ENCODE results near the gene NCKAP5. TPM values are rescaled to one million over a fixed set of nuclear protein-coding genes. Genes with fewer than 3 reads are reported as not detected.

NCKAP5 gene
- total RNA-seq, 2 experiments from 2014 or later = not detected

DNA sequence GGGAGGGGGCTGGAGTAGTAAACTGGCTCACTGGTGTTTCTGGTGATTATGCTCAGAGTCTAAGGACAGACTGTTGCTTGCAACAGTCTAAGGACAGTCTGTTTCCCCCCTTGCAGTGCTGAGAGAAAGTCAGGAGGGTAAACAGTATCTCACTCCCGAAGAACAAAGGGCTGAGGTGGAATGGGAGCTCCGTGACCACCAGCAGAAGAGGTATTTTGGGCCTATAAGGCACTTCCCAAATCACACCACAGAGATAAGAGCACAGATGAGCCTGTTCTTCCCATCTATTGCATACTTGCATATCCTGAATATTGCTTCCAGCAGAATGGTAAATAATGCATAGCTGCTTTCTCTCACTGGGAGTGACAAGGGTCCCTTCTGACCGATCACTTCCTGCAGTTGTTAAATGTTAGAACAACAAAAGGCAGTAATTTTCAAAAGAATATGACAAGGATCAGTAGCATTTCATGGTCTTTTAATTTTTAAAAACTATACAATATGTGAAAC lies 737.9 kb downstream of the NCKAP5 start:
- ATAC-seq = no peak

GRCh38 chr2:132825601-132826000 lies 742.7 kb downstream of the NCKAP5 start:
- H3K36me3 Mint-ChIP-seq (ENCODE audit: low read depth) = no peaks in the 10 kb centered on the region
- intact Hi-C loops (cut with micrococcal nuclease) = no loop called here
- no peak overlapping the region for H3K27ac Mint-ChIP-seq
- DNase-seq = no peak
- TF ChIP-seq, protein P1, sequence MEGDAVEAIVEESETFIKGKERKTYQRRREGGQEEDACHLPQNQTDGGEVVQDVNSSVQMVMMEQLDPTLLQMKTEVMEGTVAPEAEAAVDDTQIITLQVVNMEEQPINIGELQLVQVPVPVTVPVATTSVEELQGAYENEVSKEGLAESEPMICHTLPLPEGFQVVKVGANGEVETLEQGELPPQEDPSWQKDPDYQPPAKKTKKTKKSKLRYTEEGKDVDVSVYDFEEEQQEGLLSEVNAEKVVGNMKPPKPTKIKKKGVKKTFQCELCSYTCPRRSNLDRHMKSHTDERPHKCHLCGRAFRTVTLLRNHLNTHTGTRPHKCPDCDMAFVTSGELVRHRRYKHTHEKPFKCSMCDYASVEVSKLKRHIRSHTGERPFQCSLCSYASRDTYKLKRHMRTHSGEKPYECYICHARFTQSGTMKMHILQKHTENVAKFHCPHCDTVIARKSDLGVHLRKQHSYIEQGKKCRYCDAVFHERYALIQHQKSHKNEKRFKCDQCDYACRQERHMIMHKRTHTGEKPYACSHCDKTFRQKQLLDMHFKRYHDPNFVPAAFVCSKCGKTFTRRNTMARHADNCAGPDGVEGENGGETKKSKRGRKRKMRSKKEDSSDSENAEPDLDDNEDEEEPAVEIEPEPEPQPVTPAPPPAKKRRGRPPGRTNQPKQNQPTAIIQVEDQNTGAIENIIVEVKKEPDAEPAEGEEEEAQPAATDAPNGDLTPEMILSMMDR (IDR thresholded peaks at IDR 0.05) = no peak
- H3K4me3 Mint-ChIP-seq = no peak overlapping the region
- POLR2A ChIA-PET = no interaction called here
- no peaks in the 10 kb centered on the region for H3K27me3 Mint-ChIP-seq
- CTCF ChIA-PET = no interaction called here
- no peaks in the 10 kb centered on the region for H3K4me1 Mint-ChIP-seq (ENCODE audit: low read depth)
- no peaks in the 10 kb centered on the region for H3K9me3 Mint-ChIP-seq
- ATAC-seq = no peak

More for the DNA sequence above, 737.9 kb downstream of the NCKAP5 start:
- TF ChIP-seq, protein P1 (IDR thresholded peaks at IDR 0.05) = no peak
- H3K27ac Mint-ChIP-seq = no peak overlapping the region
- POLR2A ChIA-PET = no interaction called here
- no peaks in the 10 kb centered on the region for H3K4me1 Mint-ChIP-seq (ENCODE audit: low read depth)
- H3K27me3 Mint-ChIP-seq = no peaks in the 10 kb centered on the region
- H3K9me3 Mint-ChIP-seq = peaks cover 3% of the 10 kb centered on the region
- no peak for DNase-seq
- no peak overlapping the region for H3K4me3 Mint-ChIP-seq
- intact Hi-C loops (cut with micrococcal nuclease) = no loop called here
- H3K36me3 Mint-ChIP-seq (ENCODE audit: low read depth) = no peaks in the 10 kb centered on the region
- CTCF ChIA-PET = no interaction called here

GRCh38 chr2:132824716-132825115 lies 743.5 kb downstream of the NCKAP5 start:
- no peak for DNase-seq
- intact Hi-C loops (cut with micrococcal nuclease) = no loop called here
- POLR2A ChIA-PET = no interaction called here
- TF ChIP-seq, protein P1 (IDR thresholded peaks at IDR 0.05) = no peak
- CTCF ChIA-PET = no interaction called here
- Mint-ChIP-seq H3K27ac (no peak overlapping the region), H3K4me1 (ENCODE audit: low read depth) (no peaks in the 10 kb centered on the region), H3K4me3 (no peak overlapping the region), H3K9me3 (no peaks in the 10 kb centered on the region), H3K36me3 (ENCODE audit: low read depth) (no peaks in the 10 kb centered on the region), H3K27me3 (no peaks in the 10 kb centered on the region)
- ATAC-seq = no peak

- H3K36me3 Mint-ChIP-seq (ENCODE audit: low read depth) = no peaks in the 10 kb centered on the region
- H3K9me3 Mint-ChIP-seq = no peaks in the 10 kb centered on the region
- no peak overlapping the region for H3K4me3 Mint-ChIP-seq
- DNase-seq (no peak), ATAC-seq (no peak)
- H3K27me3 Mint-ChIP-seq = no peaks in the 10 kb centered on the region
- no peaks in the 10 kb centered on the region for H3K4me1 Mint-ChIP-seq (ENCODE audit: low read depth)
- TF ChIP-seq, protein P1 (IDR thresholded peaks at IDR 0.05) = no peak
- ChIA-PET CTCF (no interaction called here), POLR2A (no interaction called here)
- intact Hi-C loops (cut with micrococcal nuclease) = no loop called here
- no peak overlapping the region for H3K27ac Mint-ChIP-seq
These were observed 752.0 kb downstream of the NCKAP5 start for GRCh38 chr2:132816234-132816633.

DNA sequence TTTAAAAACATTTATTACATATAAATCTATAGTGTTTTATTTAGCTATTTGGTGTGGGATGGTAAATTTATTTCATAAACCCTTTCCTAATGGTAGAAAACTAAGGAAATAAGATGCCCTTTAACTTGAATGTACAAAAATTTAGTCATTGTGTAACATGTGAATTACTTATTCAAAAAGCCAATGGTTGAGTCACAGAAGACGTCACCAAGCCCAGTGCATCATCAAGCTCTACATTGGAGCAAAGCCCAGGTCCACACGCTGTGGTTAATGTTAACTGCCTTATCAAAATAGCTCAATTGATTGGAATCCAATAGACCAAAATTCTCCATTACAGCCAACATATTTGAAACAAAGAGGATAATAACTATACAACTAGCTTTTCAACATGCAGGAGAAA lies 752.7 kb downstream of the NCKAP5 start:
- no peaks in the 10 kb centered on the region for H3K27me3 Mint-ChIP-seq
- POLR2A ChIA-PET = no interaction called here

More for the DNA sequence above, 752.7 kb downstream of the NCKAP5 start:
- no peak overlapping the region for H3K27ac Mint-ChIP-seq
- no peaks in the 10 kb centered on the region for H3K9me3 Mint-ChIP-seq
- CTCF ChIA-PET = no interaction called here
- H3K4me3 Mint-ChIP-seq = no peak overlapping the region
- DNase-seq (no peak), ATAC-seq (no peak)
- TF ChIP-seq, protein P1 (IDR thresholded peaks at IDR 0.05) = no peak
- no peaks in the 10 kb centered on the region for H3K4me1 Mint-ChIP-seq (ENCODE audit: low read depth)
- intact Hi-C loops (cut with micrococcal nuclease) = no loop called here
- no peaks in the 10 kb centered on the region for H3K36me3 Mint-ChIP-seq (ENCODE audit: low read depth)
